Esophagus muscularis mucosa (tissue), 4 donors: Measurements from ENCODE around the gene LMBRD1. TPM values are rescaled to one million over a fixed set of nuclear protein-coding genes. Genes with fewer than 3 reads are reported as not detected.

Experiments used
- DNase-seq: peaks from one replicate; pipeline ENCODE4 v3.0.0-alpha.2; 2017; ENCODE audit errors: extremely low spot score
- H3K27ac ChIP-seq, 4 donors: fragments of 200-600 bp; sonication (generic); replicated peaks in 1 of 4; 1 replicate in 3 of 4; 2 replicates in 1 of 4; pipeline ENCODE4 v1.5.1; 2016 to 2019; ENCODE audit warnings: mild to moderate bottlenecking in 1 of 4
- H3K27me3 ChIP-seq, 4 donors: fragments of 200-600 bp; sonication (generic); one replicate each; pipeline versions ENCODE4 v1.5.1 to v1.6.0; 2016 to 2019
- H3K36me3 ChIP-seq, 4 donors: fragments of 200-600 bp; sonication (generic); one replicate each; pipeline ENCODE4 v1.5.1; 2016 to 2019
- H3K4me1 ChIP-seq, 4 donors: fragments of 200-600 bp; sonication (generic); one replicate each; pipeline ENCODE4 v1.5.1; 2016 to 2019
- H3K4me3 ChIP-seq, 4 donors: fragments of 200-600 bp; sonication (generic); 1 replicate in 2 of 4; 2 replicates in 2 of 4; pipeline ENCODE4 v1.5.1; 2016 to 2019; ENCODE audit warnings: mild to moderate bottlenecking in 4 of 4, moderate library complexity in 1 of 4
- H3K9me3 ChIP-seq, 4 donors: fragments of 200-600 bp; sonication (generic); 1 replicate in 3 of 4; 2 replicates in 1 of 4; pipeline ENCODE4 v1.5.1; 2016 to 2019
- CTCF ChIP-seq, 3 experiments: fragments of 200-600 bp in 2 of 3; fragments of 450-650 bp in 1 of 3; sonication (generic) in 2 of 3; IDR thresholded peaks; one replicate each; pipeline ENCODE4 v1.5.1; 2017 to 2019; ENCODE audit warnings: antibody characterized with exemption in 3 of 3, mild to moderate bottlenecking in 2 of 3, moderate library complexity in 1 of 3
- EP300 ChIP-seq: sonication (generic); formaldehyde crosslinking; IDR thresholded peaks from one replicate; pipeline ENCODE4 v1.6.1; 2017; ENCODE audit warnings: antibody characterized with exemption
- POLR2A ChIP-seq: fragments of 450-650 bp; IDR thresholded peaks from one replicate; pipeline ENCODE4 v1.6.1; 2017; ENCODE audit warnings: antibody characterized with exemption, moderate library complexity, mild to moderate bottlenecking, low read depth
- POLR2AphosphoS5 ChIP-seq, 2 donors: sonication (generic); formaldehyde crosslinking; IDR thresholded peaks; one replicate each; pipeline ENCODE4 v1.6.1; 2017; ENCODE audit warnings: antibody characterized with exemption in 2 of 2
- WGBS: methylation state at CpG from one replicate; pipeline ENCODE4 v1.1.5; 2018; 5-methylcytosine and 5-hydroxymethylcytosine counted together
- intact Hi-C: fragments of 100-400 bp; cut with DNase I; formaldehyde crosslinking; loops from one replicate; pipeline ENCODE4 v1.15.1; 2023
- total RNA-seq, 4 donors: library from RNA; depleted of rRNA; stranded (reverse); fragments of >200 nt; gene quantifications; one replicate each; pipeline versions ENCODE4 v1.1.0 to v1.2.1, GENCODE V29; 2016

LMBRD1 gene
- total RNA-seq, 4 donors from 2014 or later, result 36.9 to 52.9 (median 49.5) TPM

- no peak for DNase-seq
- intact Hi-C loops, result no loop called here
- Histone ChIP-seq H3K27me3 (peaks cover 0 to 5% (median 0%) of the 10 kb centered on the region in 4 donors), H3K4me1 (no peaks in the 10 kb centered on the region), H3K27ac (no peak overlapping the region), H3K4me3 (no peak overlapping the region), H3K36me3 (peaks cover 0 to 2% (median 0%) of the 10 kb centered on the region in 4 donors), H3K9me3 (no peaks in the 10 kb centered on the region)
- TF ChIP-seq POLR2A (no peak), CTCF (IDR thresholded peaks at IDR 0.05) (no peak), POLR2AphosphoS5 (IDR thresholded peaks at IDR 0.05) (no peak), EP300 (no peak)
- 86% methylated on average over 3 of the region's 3 CpGs for WGBS
These were observed 131.4 kb downstream of the LMBRD1 start for GRCh38 chr6:69665437-69665836.

GRCh38 chr6:69664551-69664950 lies 132.3 kb downstream of the LMBRD1 start:
- no peaks in the 10 kb centered on the region for H3K36me3 ChIP-seq
- H3K9me3 ChIP-seq, result peaks cover 0 to 1% (median 0%) of the 10 kb centered on the region in 4 donors
- DNase-seq, result no peak
- no peak overlapping the region for H3K27ac ChIP-seq
- TF ChIP-seq POLR2A (no peak), POLR2AphosphoS5 (IDR thresholded peaks at IDR 0.05) (no peak), EP300 (no peak), CTCF (IDR thresholded peaks at IDR 0.05) (no peak)
- H3K4me1 ChIP-seq, result no peaks in the 10 kb centered on the region
- H3K27me3 ChIP-seq, result peaks cover 0 to 5% (median 0%) of the 10 kb centered on the region in 4 donors
- H3K4me3 ChIP-seq, result no peak overlapping the region
- 93% methylated on average over 1 of the region's 1 CpG for WGBS
- intact Hi-C loops, result no loop called here

GRCh38 chr6:69663215-69663614 lies 133.6 kb downstream of the LMBRD1 start:
- no peak for DNase-seq
- no peak for TF ChIP-seq POLR2AphosphoS5 (IDR thresholded peaks at IDR 0.05)
- no peak for TF ChIP-seq CTCF (IDR thresholded peaks at IDR 0.05)
- no peak for TF ChIP-seq POLR2A
- TF ChIP-seq EP300, result no peak
- WGBS, result 91% methylated on average over 2 of the region's 2 CpGs
- intact Hi-C loops, result no loop called here
- Histone ChIP-seq H3K9me3 (peaks cover 0 to 10% (median 4%) of the 10 kb centered on the region in 4 donors), H3K4me1 (no peaks in the 10 kb centered on the region), H3K27ac (no peak overlapping the region), H3K27me3 (peaks cover 0 to 5% (median 0%) of the 10 kb centered on the region in 4 donors), H3K4me3 (no peak overlapping the region), H3K36me3 (no peaks in the 10 kb centered on the region)

GRCh38 chr6:69650703-69651102 lies 146.1 kb downstream of the LMBRD1 start:
- Histone ChIP-seq H3K4me1 (no peaks in the 10 kb centered on the region), H3K27me3 (no peaks in the 10 kb centered on the region), H3K4me3 (no peak overlapping the region), H3K27ac (no peak overlapping the region), H3K36me3 (no peaks in the 10 kb centered on the region), H3K9me3 (no peaks in the 10 kb centered on the region)
- TF ChIP-seq CTCF (IDR thresholded peaks at IDR 0.05) (no peak), EP300 (no peak), POLR2A (no peak), POLR2AphosphoS5 (IDR thresholded peaks at IDR 0.05) (no peak)
- intact Hi-C loops, result no loop called here
- no peak for DNase-seq

- no peak for DNase-seq
- intact Hi-C loops, result no loop called here
These were observed 149.1 kb downstream of the LMBRD1 start for GRCh38 chr6:69647726-69648125.

More at GRCh38 chr6:69647726-69648125, 149.1 kb downstream of the LMBRD1 start:
- Histone ChIP-seq H3K4me3 (no peak overlapping the region), H3K27me3 (no peaks in the 10 kb centered on the region), H3K4me1 (no peaks in the 10 kb centered on the region), H3K36me3 (no peaks in the 10 kb centered on the region), H3K27ac (no peak overlapping the region), H3K9me3 (no peaks in the 10 kb centered on the region)
- TF ChIP-seq CTCF (IDR thresholded peaks at IDR 0.05), result no peak
- no peak for TF ChIP-seq EP300
- TF ChIP-seq POLR2A, result no peak
- no peak for TF ChIP-seq POLR2AphosphoS5 (IDR thresholded peaks at IDR 0.05)
- 88% methylated on average over 2 of the region's 2 CpGs for WGBS
